ENCODE results near the gene CADM2. TPM values are rescaled to one million over a fixed set of nuclear protein-coding genes. Genes with fewer than 3 reads are reported as not detected.

CADM2 gene
- polyA plus RNA-seq, 1 donor from 2014 or later = 4.5 TPM

DNA sequence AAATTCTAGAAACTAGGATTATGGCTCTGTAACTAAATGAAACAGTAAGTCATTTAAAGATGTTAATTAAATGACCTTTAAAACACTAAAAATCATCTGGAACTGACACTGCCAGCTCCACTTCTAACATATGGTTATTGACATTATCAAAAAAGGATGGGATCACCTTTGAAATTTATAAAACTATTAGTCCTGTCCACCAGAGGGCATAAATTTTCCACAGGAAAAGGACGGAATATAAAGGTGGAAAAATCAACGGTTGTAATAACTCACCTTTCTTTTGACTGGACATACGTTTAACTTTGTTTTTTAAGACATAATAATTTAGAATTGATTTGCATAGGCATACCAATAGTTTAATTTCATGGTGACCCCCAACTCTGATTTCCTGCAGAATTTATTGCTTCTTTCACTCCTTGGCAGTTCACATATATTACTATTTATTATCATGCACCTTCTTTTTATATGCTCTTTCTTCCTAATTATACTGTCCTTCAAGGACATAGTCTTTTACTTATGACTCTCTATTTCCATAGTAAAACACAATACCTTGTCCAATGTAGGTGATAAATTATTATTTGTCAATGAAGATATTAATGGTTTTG is 345.7 kb downstream of the CADM2 start:
- Histone ChIP-seq H3K79me2 (replicated peaks; ENCODE audit: insufficient read depth, low read length) (no peaks in the 10 kb centered on the region), H3K9me3 (ENCODE audit: low read length) (no peaks in the 10 kb centered on the region), H3K9me2 (ENCODE audit: insufficient read depth, low read length) (no peaks in the 10 kb centered on the region), H3K4me2 (ENCODE audit: low read length) (no peak overlapping the region), H3K36me3 (ENCODE audit: insufficient read depth, low read length) (no peaks in the 10 kb centered on the region), H3F3A (ENCODE audit: insufficient read depth, low read length, poor library complexity, severe bottlenecking) (no peaks in the 10 kb centered on the region), H3K9ac (ENCODE audit: low read length) (no peak overlapping the region), H3K27ac (ENCODE audit: low read length) (no peak overlapping the region), H3K27me3 (ENCODE audit: insufficient read depth, low read depth, low read length) (no peaks in the 10 kb centered on the region), H3K4me3 (ENCODE audit: low read length) (no peak overlapping the region), H2AFZ (ENCODE audit: low read depth, low read length) (no peak overlapping the region), H4K20me1 (ENCODE audit: insufficient read depth) (no peaks in the 10 kb centered on the region)
- TF ChIP-seq RAD21 (conservative IDR thresholded peaks at IDR 0.05) = peak; percentile 21
- TF ChIP-seq, protein P1, sequence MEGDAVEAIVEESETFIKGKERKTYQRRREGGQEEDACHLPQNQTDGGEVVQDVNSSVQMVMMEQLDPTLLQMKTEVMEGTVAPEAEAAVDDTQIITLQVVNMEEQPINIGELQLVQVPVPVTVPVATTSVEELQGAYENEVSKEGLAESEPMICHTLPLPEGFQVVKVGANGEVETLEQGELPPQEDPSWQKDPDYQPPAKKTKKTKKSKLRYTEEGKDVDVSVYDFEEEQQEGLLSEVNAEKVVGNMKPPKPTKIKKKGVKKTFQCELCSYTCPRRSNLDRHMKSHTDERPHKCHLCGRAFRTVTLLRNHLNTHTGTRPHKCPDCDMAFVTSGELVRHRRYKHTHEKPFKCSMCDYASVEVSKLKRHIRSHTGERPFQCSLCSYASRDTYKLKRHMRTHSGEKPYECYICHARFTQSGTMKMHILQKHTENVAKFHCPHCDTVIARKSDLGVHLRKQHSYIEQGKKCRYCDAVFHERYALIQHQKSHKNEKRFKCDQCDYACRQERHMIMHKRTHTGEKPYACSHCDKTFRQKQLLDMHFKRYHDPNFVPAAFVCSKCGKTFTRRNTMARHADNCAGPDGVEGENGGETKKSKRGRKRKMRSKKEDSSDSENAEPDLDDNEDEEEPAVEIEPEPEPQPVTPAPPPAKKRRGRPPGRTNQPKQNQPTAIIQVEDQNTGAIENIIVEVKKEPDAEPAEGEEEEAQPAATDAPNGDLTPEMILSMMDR (IDR thresholded peaks at IDR 0.05; ENCODE audit: poor library complexity, severe bottlenecking) = peak; percentile 30
- TF ChIP-seq EP300 (conservative IDR thresholded peaks at IDR 0.05; ENCODE audit: poor library complexity, severe bottlenecking) = no peak
- TF ChIP-seq MXI1 (conservative IDR thresholded peaks at IDR 0.05; ENCODE audit: poor library complexity, severe bottlenecking) = no peak
- no peak for TF ChIP-seq POLR2AphosphoS5 (IDR thresholded peaks at IDR 0.05)
- TF ChIP-seq EZH2 (IDR thresholded peaks at IDR 0.05; ENCODE audit: borderline replicate concordance, insufficient read depth, low read length, poor library complexity, severe bottlenecking) = no peak
- peak; percentile 31 for TF ChIP-seq SMC3 (conservative IDR thresholded peaks at IDR 0.05; ENCODE audit: poor library complexity)

DNA sequence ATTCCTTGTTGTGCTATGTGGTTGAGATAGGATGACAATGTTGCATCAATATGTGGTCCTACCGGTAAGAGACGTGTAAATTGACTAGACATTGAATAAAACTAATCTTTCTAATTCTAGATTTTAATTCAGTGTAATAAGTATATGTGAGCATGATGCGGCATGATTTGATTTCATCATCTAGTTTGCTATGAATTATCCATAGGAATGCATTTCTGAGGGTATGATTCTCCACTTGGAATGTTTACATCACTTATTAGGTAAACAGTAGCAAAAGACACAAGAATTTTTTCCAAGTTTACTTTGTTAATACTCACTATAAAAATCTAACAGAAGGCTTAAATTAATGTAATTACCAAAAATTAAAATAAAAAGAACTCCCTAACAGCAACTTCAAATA is 353.5 kb downstream of the CADM2 start:
- no peaks in the 10 kb centered on the region for H3F3A ChIP-seq (ENCODE audit: insufficient read depth, low read length, poor library complexity, severe bottlenecking)
- H3K9me2 ChIP-seq (ENCODE audit: insufficient read depth, low read length) = no peaks in the 10 kb centered on the region
- H2AFZ ChIP-seq (ENCODE audit: low read depth, low read length) = no peak overlapping the region
- TF ChIP-seq EZH2 (IDR thresholded peaks at IDR 0.05; ENCODE audit: borderline replicate concordance, insufficient read depth, low read length, poor library complexity, severe bottlenecking) (no peak), REST (IDR thresholded peaks at IDR 0.05; ENCODE audit: borderline replicate concordance) (no peak), EP300 (conservative IDR thresholded peaks at IDR 0.05; ENCODE audit: poor library complexity, severe bottlenecking) (no peak), RAD21 (conservative IDR thresholded peaks at IDR 0.05) (no peak), POLR2AphosphoS5 (IDR thresholded peaks at IDR 0.05) (no peak), TAF1 (IDR thresholded peaks at IDR 0.05; ENCODE audit: low read depth) (no peak), MXI1 (conservative IDR thresholded peaks at IDR 0.05; ENCODE audit: poor library complexity, severe bottlenecking) (no peak)
- TF ChIP-seq, protein P1 (IDR thresholded peaks at IDR 0.05; ENCODE audit: poor library complexity, severe bottlenecking) = no peak
- no peak overlapping the region for H3K27ac ChIP-seq (ENCODE audit: low read length)
- H3K4me3 ChIP-seq (ENCODE audit: low read length) = no peak overlapping the region
- no peak overlapping the region for H3K4me2 ChIP-seq (ENCODE audit: low read length)
- H4K20me1 ChIP-seq (ENCODE audit: insufficient read depth) = no peaks in the 10 kb centered on the region
- H3K79me2 ChIP-seq (replicated peaks; ENCODE audit: insufficient read depth, low read length) = no peaks in the 10 kb centered on the region
- no peaks in the 10 kb centered on the region for H3K27me3 ChIP-seq (ENCODE audit: insufficient read depth, low read depth, low read length)
- H3K36me3 ChIP-seq (ENCODE audit: insufficient read depth, low read length) = no peaks in the 10 kb centered on the region
- no peak overlapping the region for H3K9ac ChIP-seq (ENCODE audit: low read length)
- H3K9me3 ChIP-seq (ENCODE audit: low read length) = no peaks in the 10 kb centered on the region

Data from neural cell (in vitro differentiated cells).